Right lobe of liver (tissue), 4 donors: ENCODE results near the gene EML5.

Experiments used
- CTCF ChIP-seq, 4 donors: fragments of 200-600 bp in 3 of 4; fragments of 450-650 bp in 1 of 4; IDR thresholded peaks; one replicate each; pipeline versions ENCODE4 v1.5.1 to v1.8.0; 2016 to 2022; ENCODE audit warnings: antibody characterized with exemption in 4 of 4, mild to moderate bottlenecking in 2 of 4
- POLR2A ChIP-seq: fragments of 450-650 bp; IDR thresholded peaks from one replicate; pipeline ENCODE4 v1.6.1; 2017; ENCODE audit warnings: antibody characterized with exemption, mild to moderate bottlenecking
- donor health status: DM: no; HTN: no; CAD: no.
- donor health status: DM: no; HTN: no; CAD: no.
- donor health status: DM: no; HTN: yes; CAD: no.

- TF ChIP-seq POLR2A: no peak
- no peak for TF ChIP-seq CTCF (IDR thresholded peaks at IDR 0.05)
Observed at GRCh38 chr14:88683119-88683518, 109.6 kb downstream of the EML5 start.
